B cell (primary cell): ENCODE data around the gene CDK10. TPM values are rescaled to one million over a fixed set of nuclear protein-coding genes. Genes with fewer than 3 reads are reported as not detected.
"Not testable (repeated sequence)": the region's sequence is repeated elsewhere in the genome, so short reads cannot be mapped to it uniquely, and the experiment has no call there.

Experiments used
- ATAC-seq: fragments of 200-7000 bp; cut with Tn5 transposase; one replicate; pipeline ENCODE4 v1.10.0; 2021; ENCODE audit warnings: low read depth, mild to moderate bottlenecking, moderate number of reproducible peaks, moderate library complexity
- CTCF ChIA-PET: fragments of 350-600 bp; sonication (Branson Sonifier 250); formaldehyde crosslinking; loops from one replicate; lab custom pipeline; 2021; ENCODE audit warnings: antibody characterized with exemption, inconsistent platforms; lab: Charles Lee
- POLR2A ChIA-PET: fragments of 350-600 bp; sonication (Branson Sonifier 250); formaldehyde crosslinking; loops from one replicate; lab custom pipeline; 2021; ENCODE audit warnings: antibody characterized with exemption; lab: Charles Lee
- DNase-seq: peaks from one replicate; pipeline ENCODE4 v3.0.0; 2013
- H2AFZ ChIP-seq: 2 replicates; pipeline ENCODE4 v1.6.1; 2012; ENCODE audit warnings: mild to moderate bottlenecking, low read depth, low read length; ENCODE audit not compliant: insufficient read depth, poor library complexity, severe bottlenecking
- H3K27ac ChIP-seq, 2 donors: 1 replicate in 1 of 2; 2 replicates in 1 of 2; pipeline ENCODE4 v1.5.1; 2012 to 2013; ENCODE audit warnings: low read length in 2 of 2, mild to moderate bottlenecking in 2 of 2, moderate library complexity in 1 of 2
- H3K27me3 ChIP-seq, 4 experiments: fragments of 200-600 bp in 1 of 4; sonication (generic) in 1 of 4; replicated peaks in 1 of 4; 1 replicate in 2 of 4; 2 replicates in 2 of 4; pipeline versions ENCODE4 v1.6.1 to v1.7.0; 2013 to 2016; ENCODE audit warnings: low read length in 3 of 4, mild to moderate bottlenecking in 2 of 4, mixed read lengths in 1 of 4, moderate library complexity in 1 of 4; ENCODE audit not compliant: insufficient read depth in 4 of 4, control insufficient read depth in 3 of 4; ENCODE audit errors: control extremely low read depth in 1 of 4
- H3K36me3 ChIP-seq, 2 experiments: replicated peaks in 1 of 2; 1 replicate in 1 of 2; 2 replicates in 1 of 2; pipeline versions ENCODE4 v1.6.1 to v1.7.1; 2013; ENCODE audit warnings: low read length in 1 of 2; ENCODE audit not compliant: insufficient read depth in 2 of 2, control insufficient read depth in 1 of 2; ENCODE audit errors: control extremely low read depth in 1 of 2, extremely low read depth in 1 of 2
- H3K4me1 ChIP-seq, 2 donors: fragments of 200-600 bp in 1 of 2; sonication (generic) in 1 of 2; 1 replicate in 1 of 2; 2 replicates in 1 of 2; pipeline versions ENCODE4 v1.5.1 to v1.6.1; 2013 to 2017; ENCODE audit warnings: low read length in 2 of 2; ENCODE audit not compliant: control insufficient read depth in 2 of 2, insufficient read depth in 2 of 2
- H3K4me2 ChIP-seq: replicated peaks from 2 replicates; pipeline ENCODE3; 2012; ENCODE audit warnings: mild to moderate bottlenecking, low read depth, low read length; ENCODE audit not compliant: poor library complexity, severe bottlenecking
- H3K4me3 ChIP-seq, 5 experiments: fragments of 200-600 bp in 1 of 5; sonication (generic) in 1 of 5; 1 replicate in 3 of 5; 2 replicates in 2 of 5; pipeline versions ENCODE4 v1.5.1 to v1.7.0; 2011 to 2016; ENCODE audit warnings: low read length in 4 of 5, mild to moderate bottlenecking in 4 of 5, low read depth in 2 of 5, control low read depth in 1 of 5, moderate library complexity in 1 of 5; ENCODE audit not compliant: insufficient read depth in 1 of 5; ENCODE audit errors: control extremely low read depth in 1 of 5, extremely low read depth in 1 of 5
- H3K79me2 ChIP-seq: fragments of 200-600 bp; sonication (generic); one replicate; pipeline ENCODE4 v1.6.0; 2016; ENCODE audit warnings: low read length; ENCODE audit not compliant: control insufficient read depth, insufficient read depth
- H3K9ac ChIP-seq: fragments of 200-600 bp; sonication (generic); 2 replicates; pipeline ENCODE4 v1.6.1; 2017; ENCODE audit warnings: mild to moderate bottlenecking, low read length, moderate library complexity
- H3K9me3 ChIP-seq, 3 donors: one replicate each; pipeline versions ENCODE4 v1.6.1 to v1.7.1; 2013; ENCODE audit warnings: low read length in 2 of 3; ENCODE audit not compliant: control insufficient read depth in 2 of 3, insufficient read depth in 1 of 3; ENCODE audit errors: control extremely low read depth in 1 of 3
- H4K20me1 ChIP-seq: 2 replicates; pipeline ENCODE4 v1.6.0; 2012; ENCODE audit warnings: mild to moderate bottlenecking, low read length; ENCODE audit not compliant: insufficient read depth, control insufficient read depth, poor library complexity, severe bottlenecking
- H3K27ac Mint-ChIP-seq: one replicate; pipeline ENCODE4 v1.8.0; 2021; ENCODE audit warnings: mixed read lengths
- H3K27me3 Mint-ChIP-seq: one replicate; pipeline ENCODE4 v1.8.0; 2021; ENCODE audit warnings: mixed read lengths
- H3K4me1 Mint-ChIP-seq: one replicate; pipeline ENCODE4 v1.8.0; 2021; ENCODE audit warnings: mixed read lengths
- H3K4me3 Mint-ChIP-seq: one replicate; pipeline ENCODE4 v1.8.0; 2021; ENCODE audit warnings: mixed read lengths
- H3K9me3 Mint-ChIP-seq: one replicate; pipeline ENCODE4 v1.8.0; 2022; ENCODE audit warnings: mixed read lengths; ENCODE audit not compliant: insufficient read depth
- CTCF ChIP-seq: fragments of 200-600 bp; IDR thresholded peaks from one replicate; pipeline ENCODE4 v1.8.0; 2022; ENCODE audit warnings: antibody characterized with exemption, mild to moderate bottlenecking
- EZH2 ChIP-seq: IDR thresholded peaks from 2 replicates; pipeline ENCODE4 v1.6.1; 2012; ENCODE audit warnings: borderline replicate concordance, low read depth, mild to moderate bottlenecking, moderate library complexity, low read length; ENCODE audit not compliant: insufficient read depth, poor library complexity, severe bottlenecking
- WGBS: methylation state at CpG from one replicate; pipeline ENCODE4 v1.1.5; 2013; ENCODE audit warnings: missing lambda C conversion rate; ENCODE audit not compliant: insufficient coverage; 5-methylcytosine and 5-hydroxymethylcytosine counted together
- intact Hi-C: fragments of 100-400 bp; cut with micrococcal nuclease; formaldehyde crosslinking; loops from one replicate; pipeline ENCODE4 v1.10.0; 2022
- polyA plus RNA-seq: library from polyadenylated mRNA; depleted of rRNA; stranded (reverse); fragments of >200 nt; gene quantifications from 2 replicates; pipeline ENCODE4 v1.2.3, GENCODE V29; 2012
- total RNA-seq, 2 donors: library from RNA; stranded (reverse); fragments of 120-200 nt in 1 of 2; gene quantifications; 1 replicate in 1 of 2; 2 replicates in 1 of 2; pipeline versions ENCODE4 v1.2.3 to v1.2.4, GENCODE V29; 2013 to 2022

CDK10 gene
- total and polyA plus RNA-seq, 2 donors (not counting 1 experiment from before 2014, with no cell fraction given) = 114 to 145 TPM

GRCh38 chr16:89693931-89694783, 7.7 kb downstream of the CDK10 start:
- H3K36me3 ChIP-seq = peaks cover 2 to 37% of the 10 kb centered on the region in 2 experiments
- intact Hi-C loops = no loop called here
- H3K9me3 ChIP-seq = no peaks in the 10 kb centered on the region
- H2AFZ ChIP-seq = no peak overlapping the region
- no peaks in the 10 kb centered on the region for H3K27me3 ChIP-seq
- no peak overlapping the region for H3K4me2 ChIP-seq
- H3K9me3 Mint-ChIP-seq = no peaks in the 10 kb centered on the region
- no peak overlapping the region for H3K4me3 ChIP-seq
- DNase-seq (no peak), ATAC-seq (no peak)
- no peak overlapping the region for H3K27ac Mint-ChIP-seq
- peaks cover 6 to 17% of the 10 kb centered on the region in 2 donors for H3K4me1 ChIP-seq
- no peak for TF ChIP-seq CTCF
- no peak for TF ChIP-seq EZH2
- ChIA-PET POLR2A (no interaction called here), CTCF (interaction anchor here (1.1 kb wide), 1 partner anchor 96 kb away, joined by 3 read pairs; no protein-coding TSS in a partner anchor)
- H3K79me2 ChIP-seq = peaks cover 18% of the 10 kb centered on the region
- no peak overlapping the region for H3K27ac ChIP-seq
- H3K9ac ChIP-seq = no peak overlapping the region
- peaks cover 8% of the 10 kb centered on the region for H3K4me1 Mint-ChIP-seq
- no peaks in the 10 kb centered on the region for H3K27me3 Mint-ChIP-seq
- no peak overlapping the region for H3K4me3 Mint-ChIP-seq
- WGBS = 91% methylated on average over 29 of the region's 32 CpGs
- peaks cover 47% of the 10 kb centered on the region for H4K20me1 ChIP-seq

GRCh38 chr16:89694784-89695085, 8.2 kb downstream of the CDK10 start:
- Histone ChIP-seq H4K20me1 (peaks cover 47% of the 10 kb centered on the region), H3K4me1 (peaks cover 7 to 18% of the 10 kb centered on the region in 2 donors), H3K36me3 (peaks cover 2 to 35% of the 10 kb centered on the region in 2 experiments), H3K79me2 (peaks cover 16% of the 10 kb centered on the region)
- H3K9me3 ChIP-seq, H3K4me3 Mint-ChIP-seq, H2AFZ ChIP-seq, H3K27me3 ChIP-seq, H3K9me3 Mint-ChIP-seq, H3K27ac Mint-ChIP-seq, H3K4me3 ChIP-seq, H3K9ac ChIP-seq, H3K27ac ChIP-seq, H3K27me3 Mint-ChIP-seq, intact Hi-C loops, CTCF ChIA-PET, H3K4me2 ChIP-seq, POLR2A ChIA-PET, ATAC-seq, H3K4me1 Mint-ChIP-seq: not testable (repeated sequence)
- peak; percentile 21 for DNase-seq
- WGBS = 94% methylated on average over 23 of the region's 23 CpGs
